ENCODE data around the gene MSANTD1. TPM values are rescaled to one million over a fixed set of nuclear protein-coding genes. Genes with fewer than 3 reads are reported as not detected.

Gene MSANTD1
- total RNA-seq, 2 donors from 2014 or later, result 1.00 to 2.5 TPM

GRCh38 chr4:3211866-3212265 is 37.1 kb upstream of the MSANTD1 start:
- Histone ChIP-seq H3K27ac (ENCODE audit: low read depth, low read length) (no peak overlapping the region), H3K27me3 (ENCODE audit: control insufficient read depth, insufficient read depth, low read length, poor library complexity, severe bottlenecking) (no peaks in the 10 kb centered on the region), H3K4me3 (ENCODE audit: low read length) (no peak overlapping the region), H3K36me3 (ENCODE audit: control insufficient read depth, insufficient read depth, low read length) (peaks cover 95% of the 10 kb centered on the region), H3K9me3 (ENCODE audit: control insufficient read depth, low read length) (no peaks in the 10 kb centered on the region), H3K9ac (ENCODE audit: extremely low read depth, low read length, poor library complexity, severe bottlenecking) (no peak overlapping the region), H3K4me1 (ENCODE audit: control insufficient read depth, insufficient read depth, low read length) (no peaks in the 10 kb centered on the region)
- 92 to 97% methylated on average over 2 to 8 of the region's 8 CpGs for WGBS, 2 experiments (ENCODE audit: insufficient coverage in 1 of 2, insufficient read length in 1 of 2)
- Mint-ChIP-seq H3K27ac (no peak overlapping the region), H3K9me3 (no peaks in the 10 kb centered on the region), H3K4me3 (no peak overlapping the region), H3K36me3 (ENCODE audit: low read depth) (peaks cover 84% of the 10 kb centered on the region), H3K4me1 (no peaks in the 10 kb centered on the region), H3K27me3 (ENCODE audit: insufficient read depth) (no peaks in the 10 kb centered on the region)
- TF ChIP-seq CTCF (conservative IDR thresholded peaks at IDR 0.05), result no peak
- no peak for DNase-seq

- H3K36me3 Mint-ChIP-seq (ENCODE audit: low read depth), result peaks cover 83% of the 10 kb centered on the region
Observed at GRCh38 chr4:3212391-3213105, 36.4 kb upstream of the MSANTD1 start.

GRCh38 chr4:3213106-3213425 is 35.9 kb upstream of the MSANTD1 start:
- Mint-ChIP-seq H3K27ac (no peak overlapping the region), H3K27me3 (ENCODE audit: insufficient read depth) (no peaks in the 10 kb centered on the region), H3K36me3 (ENCODE audit: low read depth) (peaks cover 83% of the 10 kb centered on the region), H3K9me3 (no peaks in the 10 kb centered on the region), H3K4me1 (no peaks in the 10 kb centered on the region), H3K4me3 (no peak overlapping the region)
- Histone ChIP-seq H3K4me1 (ENCODE audit: control insufficient read depth, insufficient read depth, low read length) (no peaks in the 10 kb centered on the region), H3K9me3 (ENCODE audit: control insufficient read depth, low read length) (no peaks in the 10 kb centered on the region), H3K9ac (ENCODE audit: extremely low read depth, low read length, poor library complexity, severe bottlenecking) (no peak overlapping the region), H3K36me3 (ENCODE audit: control insufficient read depth, insufficient read depth, low read length) (peaks cover 95% of the 10 kb centered on the region), H3K27me3 (ENCODE audit: control insufficient read depth, insufficient read depth, low read length, poor library complexity, severe bottlenecking) (no peaks in the 10 kb centered on the region), H3K27ac (ENCODE audit: low read depth, low read length) (no peak overlapping the region), H3K4me3 (ENCODE audit: low read length) (no peak overlapping the region)
- 94 to 100% methylated on average over 2 to 4 of the region's 4 CpGs for WGBS, 2 experiments (ENCODE audit: insufficient coverage in 1 of 2, insufficient read length in 1 of 2)
- no peak for DNase-seq
- no peak for TF ChIP-seq CTCF (conservative IDR thresholded peaks at IDR 0.05)

More at GRCh38 chr4:3212391-3213105, 36.4 kb upstream of the MSANTD1 start:
- Mint-ChIP-seq H3K4me1 (no peaks in the 10 kb centered on the region), H3K4me3 (no peak overlapping the region), H3K27ac (no peak overlapping the region), H3K9me3 (no peaks in the 10 kb centered on the region), H3K27me3 (ENCODE audit: insufficient read depth) (no peaks in the 10 kb centered on the region)
- H3K36me3 ChIP-seq (ENCODE audit: control insufficient read depth, insufficient read depth, low read length), result peaks cover 95% of the 10 kb centered on the region
- H3K4me3 ChIP-seq (ENCODE audit: low read length), result no peak overlapping the region
- no peaks in the 10 kb centered on the region for H3K27me3 ChIP-seq (ENCODE audit: control insufficient read depth, insufficient read depth, low read length, poor library complexity, severe bottlenecking)
- no peak overlapping the region for H3K27ac ChIP-seq (ENCODE audit: low read depth, low read length)
- H3K4me1 ChIP-seq (ENCODE audit: control insufficient read depth, insufficient read depth, low read length), result no peaks in the 10 kb centered on the region
- H3K9ac ChIP-seq (ENCODE audit: extremely low read depth, low read length, poor library complexity, severe bottlenecking), result no peak overlapping the region
- TF ChIP-seq CTCF (conservative IDR thresholded peaks at IDR 0.05), result no peak
- H3K9me3 ChIP-seq (ENCODE audit: control insufficient read depth, low read length), result no peaks in the 10 kb centered on the region
- WGBS, 2 experiments (ENCODE audit: insufficient coverage in 1 of 2, insufficient read length in 1 of 2), result 95 to 97% methylated on average over 9 to 12 of the region's 12 CpGs
- no peak for DNase-seq

All from endodermal cell (in vitro differentiated cells).